SK-N-SH treated with all-trans-retinoic acid at 6 μM for 48 hours (cell line): ENCODE measurements around the gene GNA15.

Source experiments
- ARNTL ChIP-seq: fragments of 450-650 bp; formaldehyde crosslinking; IDR thresholded peaks from 2 replicates; pipeline ENCODE4 v1.5.0; 2020; ENCODE audit warnings: low read depth, mild to moderate bottlenecking, moderate library complexity, borderline replicate concordance
- BACH2 ChIP-seq: fragments of 250-450 bp; sonication (Bioruptor Pico); IDR thresholded peaks from 2 replicates; pipeline ENCODE4 v1.9.0; 2021; ENCODE audit warnings: mild to moderate bottlenecking, borderline replicate concordance
- CSDC2 ChIP-seq: fragments of 250-450 bp; sonication (Bioruptor Pico); IDR thresholded peaks from 2 replicates; pipeline ENCODE4 v1.5.0; 2020; ENCODE audit warnings: mild to moderate bottlenecking, moderate library complexity
- GLIS3 ChIP-seq: fragments of 250-450 bp; sonication (Bioruptor Pico); IDR thresholded peaks from 2 replicates; pipeline ENCODE4 v1.5.0; 2020; ENCODE audit warnings: mild to moderate bottlenecking, moderate library complexity
- OSR1 ChIP-seq: fragments of 250-450 bp; sonication (Bioruptor Pico); IDR thresholded peaks from 2 replicates; pipeline ENCODE4 v1.8.0; 2022; ENCODE audit warnings: moderate library complexity, mild to moderate bottlenecking, inconsistent platforms
- PPARA ChIP-seq: fragments of 250-450 bp; sonication (Bioruptor Pico); IDR thresholded peaks from 2 replicates; pipeline ENCODE4 v1.5.0; 2020; ENCODE audit warnings: mild to moderate bottlenecking, borderline replicate concordance
- TCF4 ChIP-seq: fragments of 250-450 bp; sonication (Bioruptor Pico); IDR thresholded peaks from 2 replicates; pipeline ENCODE4 v1.8.0; 2021; ENCODE audit warnings: mild to moderate bottlenecking, moderate library complexity, borderline replicate concordance
- TOX ChIP-seq: fragments of 250-450 bp; sonication (Bioruptor Pico); IDR thresholded peaks from 2 replicates; pipeline ENCODE4 v1.8.0; 2021; ENCODE audit warnings: mild to moderate bottlenecking, moderate library complexity, borderline replicate concordance
- ZC3H10 ChIP-seq: fragments of 250-450 bp; sonication (Bioruptor Pico); IDR thresholded peaks from 2 replicates; pipeline ENCODE4 v1.5.1; 2021; ENCODE audit warnings: mild to moderate bottlenecking, moderate library complexity
- ZFP3 ChIP-seq: fragments of 250-450 bp; sonication (Bioruptor Pico); IDR thresholded peaks from 2 replicates; pipeline ENCODE4 v1.5.0; 2020; ENCODE audit warnings: mild to moderate bottlenecking, moderate library complexity
- ZFP30 ChIP-seq: fragments of 450-650 bp; formaldehyde crosslinking; IDR thresholded peaks from 2 replicates; pipeline ENCODE4 v1.5.0; 2022; ENCODE audit warnings: mild to moderate bottlenecking, moderate library complexity
- TF ChIP-seq, protein P1 (sequence below): fragments of 250-450 bp; sonication (Bioruptor Pico); IDR thresholded peaks from 2 replicates; pipeline ENCODE4 v1.5.1; 2020; ENCODE audit warnings: low read depth, mild to moderate bottlenecking, moderate library complexity
- TF ChIP-seq, protein P2 (sequence below): fragments of 250-450 bp; sonication (Bioruptor Pico); IDR thresholded peaks from 2 replicates; pipeline ENCODE4 v1.5.1; 2021; ENCODE audit warnings: mild to moderate bottlenecking, moderate library complexity

DNA sequence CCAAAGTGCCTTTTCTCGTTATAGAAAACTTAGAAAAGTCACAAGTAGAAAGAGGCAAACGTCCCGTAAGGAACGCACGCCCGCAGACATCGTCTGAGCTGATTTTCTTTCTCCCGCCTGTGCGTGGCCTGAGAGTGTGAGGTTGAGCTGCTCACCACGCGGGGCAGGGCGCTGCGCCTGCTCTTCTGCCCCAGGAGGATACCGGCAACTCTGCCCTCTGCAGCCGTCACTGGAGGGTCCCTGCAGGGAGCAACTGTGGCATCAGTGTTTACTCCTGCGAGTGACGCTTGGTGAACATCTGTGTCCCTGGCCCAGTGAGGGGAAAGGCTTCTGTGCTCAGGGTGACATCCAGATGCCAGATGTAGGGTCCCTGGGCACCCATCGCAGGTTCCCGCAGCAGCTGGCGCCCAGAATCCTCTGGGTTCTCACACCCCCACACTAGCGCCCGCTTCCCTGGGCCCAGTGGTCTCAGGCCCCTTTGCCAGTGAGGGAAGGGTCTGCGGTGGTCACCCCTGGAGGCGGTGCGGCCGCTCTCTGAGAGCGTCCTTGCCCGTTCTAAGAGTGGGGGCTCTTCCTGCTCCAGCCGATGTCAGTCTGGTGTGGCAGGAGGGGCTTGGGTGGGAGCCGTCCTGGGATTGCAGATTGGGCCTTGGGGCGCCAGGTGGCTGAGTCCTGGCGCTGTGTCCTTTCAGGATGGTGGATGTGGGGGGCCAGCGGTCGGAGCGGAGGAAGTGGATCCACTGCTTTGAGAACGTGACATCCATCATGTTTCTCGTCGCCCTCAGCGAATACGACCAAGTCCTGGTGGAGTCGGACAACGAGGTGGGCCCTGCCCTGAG, 17.4 kb upstream of the GNA15 start:
- TF ChIP-seq ARNTL (CRISPR knock-in tag) (no peak), OSR1 (CRISPR knock-in tag) (no peak), BACH2 (CRISPR knock-in tag) (no peak), ZFP3 (no peak), CSDC2 (CRISPR knock-in tag) (no peak), TCF4 (CRISPR knock-in tag) (no peak), PPARA (CRISPR knock-in tag) (no peak), ZFP30 (no peak), TOX (CRISPR knock-in tag) (no peak), GLIS3 (CRISPR knock-in tag) (no peak), ZC3H10 (no peak)
- TF ChIP-seq, protein P1, sequence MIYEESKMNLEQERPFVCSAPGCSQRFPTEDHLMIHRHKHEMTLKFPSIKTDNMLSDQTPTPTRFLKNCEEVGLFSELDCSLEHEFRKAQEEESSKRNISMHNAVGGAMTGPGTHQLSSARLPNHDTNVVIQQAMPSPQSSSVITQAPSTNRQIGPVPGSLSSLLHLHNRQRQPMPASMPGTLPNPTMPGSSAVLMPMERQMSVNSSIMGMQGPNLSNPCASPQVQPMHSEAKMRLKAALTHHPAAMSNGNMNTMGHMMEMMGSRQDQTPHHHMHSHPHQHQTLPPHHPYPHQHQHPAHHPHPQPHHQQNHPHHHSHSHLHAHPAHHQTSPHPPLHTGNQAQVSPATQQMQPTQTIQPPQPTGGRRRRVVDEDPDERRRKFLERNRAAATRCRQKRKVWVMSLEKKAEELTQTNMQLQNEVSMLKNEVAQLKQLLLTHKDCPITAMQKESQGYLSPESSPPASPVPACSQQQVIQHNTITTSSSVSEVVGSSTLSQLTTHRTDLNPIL (CRISPR knock-in tag) = no peak
- TF ChIP-seq, protein P2, sequence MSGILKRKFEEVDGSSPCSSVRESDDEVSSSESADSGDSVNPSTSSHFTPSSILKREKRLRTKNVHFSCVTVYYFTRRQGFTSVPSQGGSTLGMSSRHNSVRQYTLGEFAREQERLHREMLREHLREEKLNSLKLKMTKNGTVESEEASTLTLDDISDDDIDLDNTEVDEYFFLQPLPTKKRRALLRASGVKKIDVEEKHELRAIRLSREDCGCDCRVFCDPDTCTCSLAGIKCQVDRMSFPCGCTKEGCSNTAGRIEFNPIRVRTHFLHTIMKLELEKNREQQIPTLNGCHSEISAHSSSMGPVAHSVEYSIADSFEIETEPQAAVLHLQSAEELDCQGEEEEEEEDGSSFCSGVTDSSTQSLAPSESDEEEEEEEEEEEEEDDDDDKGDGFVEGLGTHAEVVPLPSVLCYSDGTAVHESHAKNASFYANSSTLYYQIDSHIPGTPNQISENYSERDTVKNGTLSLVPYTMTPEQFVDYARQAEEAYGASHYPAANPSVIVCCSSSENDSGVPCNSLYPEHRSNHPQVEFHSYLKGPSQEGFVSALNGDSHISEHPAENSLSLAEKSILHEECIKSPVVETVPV (CRISPR knock-in tag) = no peak
